ENCODE data around the gene GZMA. TPM values are rescaled to one million over a fixed set of nuclear protein-coding genes. Genes with fewer than 3 reads are reported as not detected.

GZMA gene
- total RNA-seq (ENCODE audit: low replicate concordance): not detected in 2 replicates
- long read RNA-seq: 0 reads

DNA sequence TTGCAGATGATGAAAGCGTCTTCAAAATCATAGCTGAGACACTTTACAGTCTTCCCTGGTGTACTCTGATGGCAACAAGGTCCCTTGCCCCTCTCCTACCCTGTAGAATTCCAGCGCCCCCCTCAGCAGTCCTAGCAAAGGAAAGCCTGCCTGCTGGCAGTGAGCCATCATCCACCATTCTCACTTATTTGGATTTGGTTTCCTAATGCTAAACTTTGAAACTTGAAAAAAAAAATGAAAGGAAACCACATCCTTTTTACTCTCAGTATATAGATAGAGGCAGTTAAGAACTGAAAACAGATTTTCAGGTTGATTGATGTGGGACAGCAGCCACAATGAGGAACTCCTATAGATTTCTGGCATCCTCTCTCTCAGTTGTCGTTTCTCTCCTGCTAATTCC, at the start of gene GZMA:
TSS of gene GZMA (plus strand) at position 299 of the 400 bp plus-strand sequence. CDS start at position 336, 37 bp downstream.
- Mint-ChIP-seq H3K27ac (no peak within 1 kb of the TSS), H3K4me3 (no peak within 1 kb of the TSS), H3K27me3 (peaks cover 3% of the 10 kb centered on the region), H3K36me3 (no peaks in the 10 kb centered on the region), H3K4me1 (ENCODE audit: unreplicated experiment) (no peaks in the 10 kb centered on the region), H3K9me3 (no peaks in the 10 kb centered on the region)
- no peak for DNase-seq (ENCODE audit: extremely low spot score, unreplicated experiment)
- TF ChIP-seq, protein P1, sequence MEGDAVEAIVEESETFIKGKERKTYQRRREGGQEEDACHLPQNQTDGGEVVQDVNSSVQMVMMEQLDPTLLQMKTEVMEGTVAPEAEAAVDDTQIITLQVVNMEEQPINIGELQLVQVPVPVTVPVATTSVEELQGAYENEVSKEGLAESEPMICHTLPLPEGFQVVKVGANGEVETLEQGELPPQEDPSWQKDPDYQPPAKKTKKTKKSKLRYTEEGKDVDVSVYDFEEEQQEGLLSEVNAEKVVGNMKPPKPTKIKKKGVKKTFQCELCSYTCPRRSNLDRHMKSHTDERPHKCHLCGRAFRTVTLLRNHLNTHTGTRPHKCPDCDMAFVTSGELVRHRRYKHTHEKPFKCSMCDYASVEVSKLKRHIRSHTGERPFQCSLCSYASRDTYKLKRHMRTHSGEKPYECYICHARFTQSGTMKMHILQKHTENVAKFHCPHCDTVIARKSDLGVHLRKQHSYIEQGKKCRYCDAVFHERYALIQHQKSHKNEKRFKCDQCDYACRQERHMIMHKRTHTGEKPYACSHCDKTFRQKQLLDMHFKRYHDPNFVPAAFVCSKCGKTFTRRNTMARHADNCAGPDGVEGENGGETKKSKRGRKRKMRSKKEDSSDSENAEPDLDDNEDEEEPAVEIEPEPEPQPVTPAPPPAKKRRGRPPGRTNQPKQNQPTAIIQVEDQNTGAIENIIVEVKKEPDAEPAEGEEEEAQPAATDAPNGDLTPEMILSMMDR (conservative IDR thresholded peaks at IDR 0.05): no peak

DNA sequence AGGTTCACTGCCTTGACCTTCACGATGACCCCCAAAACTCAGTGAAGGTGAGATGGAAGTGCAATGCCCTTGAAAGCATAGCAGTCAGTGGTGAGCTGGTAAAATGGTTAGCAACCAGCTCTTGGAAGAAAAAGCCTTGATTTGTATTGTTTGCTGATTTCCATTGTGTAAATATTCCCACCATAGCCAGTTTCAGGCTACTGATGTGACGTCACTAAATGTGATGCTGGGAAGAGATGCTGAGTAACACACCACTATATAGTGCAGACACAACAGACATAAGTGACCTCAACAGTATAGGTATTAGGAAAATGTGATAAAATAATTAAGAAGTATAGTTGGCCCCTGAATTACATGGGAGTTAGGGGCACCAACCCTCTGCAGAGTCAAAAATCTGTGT, 47.3 kb upstream of the GZMA start:
- Mint-ChIP-seq H3K27me3 (no peaks in the 10 kb centered on the region), H3K36me3 (no peaks in the 10 kb centered on the region), H3K4me3 (no peak overlapping the region), H3K4me1 (ENCODE audit: unreplicated experiment) (no peaks in the 10 kb centered on the region), H3K27ac (no peak overlapping the region), H3K9me3 (no peaks in the 10 kb centered on the region)
- DNase-seq (ENCODE audit: extremely low spot score, unreplicated experiment): no peak
- TF ChIP-seq, protein P1 (conservative IDR thresholded peaks at IDR 0.05): no peak

DNA sequence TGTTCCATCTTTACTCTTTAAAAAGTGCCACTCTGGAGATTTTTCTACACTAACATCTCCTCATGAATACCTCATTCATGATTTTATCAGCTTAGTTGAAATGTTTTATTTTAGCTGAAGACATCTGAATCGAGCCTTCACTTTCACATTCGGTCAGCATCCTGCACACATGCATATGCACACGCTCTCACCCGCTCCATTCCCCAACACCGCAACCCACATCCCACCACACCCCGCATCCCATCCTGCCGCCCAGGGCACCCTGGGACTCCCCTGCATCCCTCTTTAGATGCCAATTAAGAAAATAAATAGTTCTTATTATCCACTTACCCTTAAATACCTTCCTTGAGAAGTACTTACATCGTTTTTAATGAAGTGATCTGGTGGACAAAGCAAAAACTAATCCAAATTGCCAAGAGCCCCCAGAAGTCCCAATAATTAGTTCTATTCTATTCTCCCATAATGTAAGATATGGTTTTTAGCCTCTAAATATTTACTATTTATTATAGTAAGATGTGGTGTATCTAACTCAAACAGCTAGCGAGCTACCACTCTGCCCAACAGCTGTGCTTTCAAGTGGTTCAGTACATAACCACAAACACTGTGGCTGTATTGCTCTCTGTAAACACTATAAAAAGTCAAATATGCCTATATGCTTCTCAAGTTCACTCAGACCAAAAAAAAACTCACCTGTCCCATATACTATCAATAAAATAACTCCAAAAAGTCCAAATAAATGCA, 40.2 kb upstream of the GZMA start:
- Mint-ChIP-seq H3K4me3 (no peak overlapping the region), H3K36me3 (no peaks in the 10 kb centered on the region), H3K27me3 (peaks cover 4% of the 10 kb centered on the region), H3K27ac (no peak overlapping the region), H3K4me1 (ENCODE audit: unreplicated experiment) (peaks cover 4% of the 10 kb centered on the region), H3K9me3 (no peaks in the 10 kb centered on the region)
- no peak for DNase-seq (ENCODE audit: extremely low spot score, unreplicated experiment)
- TF ChIP-seq, protein P1 (conservative IDR thresholded peaks at IDR 0.05): no peak

DNA sequence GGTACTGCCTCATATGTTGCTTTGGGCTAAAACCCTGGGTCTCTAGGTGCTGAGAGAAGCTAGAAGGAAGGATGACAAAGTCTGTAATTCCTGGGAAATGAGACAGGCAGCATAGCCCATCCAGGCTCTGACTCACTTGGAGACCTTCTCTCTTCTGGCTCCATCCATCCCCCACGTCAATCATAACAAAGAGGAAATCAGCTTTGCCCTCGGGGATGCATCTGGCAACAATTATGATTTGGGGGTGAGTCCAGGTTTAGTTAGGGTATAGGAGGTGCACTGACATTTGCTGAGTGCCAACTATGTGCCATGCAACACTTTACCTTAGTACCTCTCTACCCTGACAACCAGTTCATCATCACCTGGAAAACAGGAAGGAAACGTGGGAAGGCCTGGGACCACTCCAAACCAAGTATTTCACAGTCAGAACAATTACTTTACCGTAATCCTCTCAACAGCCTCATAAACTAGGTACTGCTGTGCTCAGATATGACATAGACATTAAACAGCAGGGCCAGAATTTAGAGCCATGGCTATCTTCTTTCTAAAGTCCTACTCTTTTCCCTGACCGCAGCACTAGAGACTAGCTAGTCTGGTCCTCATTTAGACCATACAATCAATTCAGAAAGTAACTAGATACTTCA, 39.1 kb upstream of the GZMA start:
- TF ChIP-seq, protein P1 (conservative IDR thresholded peaks at IDR 0.05): no peak
- no peaks in the 10 kb centered on the region for H3K36me3 Mint-ChIP-seq
- H3K4me1 Mint-ChIP-seq (ENCODE audit: unreplicated experiment): peaks cover 4% of the 10 kb centered on the region
- peaks cover 4% of the 10 kb centered on the region for H3K27me3 Mint-ChIP-seq
- DNase-seq (ENCODE audit: extremely low spot score, unreplicated experiment): no peak
- no peaks in the 10 kb centered on the region for H3K9me3 Mint-ChIP-seq
- no peak overlapping the region for H3K27ac Mint-ChIP-seq
- no peak overlapping the region for H3K4me3 Mint-ChIP-seq

DNA sequence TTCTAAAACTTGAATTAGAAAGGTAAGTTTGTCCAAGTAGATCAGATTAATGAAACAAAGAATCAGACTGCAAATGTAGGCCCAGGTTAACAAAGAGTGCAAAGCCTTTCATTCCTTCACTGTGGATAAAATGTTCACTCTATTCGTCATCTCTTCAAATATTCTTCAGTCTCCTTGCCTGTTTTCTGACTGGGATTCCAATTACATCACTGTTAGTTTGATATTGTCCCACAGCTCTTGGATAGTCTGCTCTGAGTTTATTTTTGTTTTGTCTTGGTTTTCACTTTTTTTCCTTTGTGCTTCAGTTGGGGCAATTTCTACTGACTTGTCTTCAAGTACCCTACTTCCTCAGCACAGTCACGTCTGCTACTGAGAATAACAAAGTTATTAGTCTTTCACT, 38.5 kb upstream of the GZMA start:
- Mint-ChIP-seq H3K36me3 (no peaks in the 10 kb centered on the region), H3K27me3 (peaks cover 4% of the 10 kb centered on the region), H3K4me1 (ENCODE audit: unreplicated experiment) (peaks cover 4% of the 10 kb centered on the region), H3K27ac (no peak overlapping the region), H3K9me3 (no peaks in the 10 kb centered on the region), H3K4me3 (no peak overlapping the region)
- TF ChIP-seq, protein P1 (conservative IDR thresholded peaks at IDR 0.05): no peak
- DNase-seq (ENCODE audit: extremely low spot score, unreplicated experiment): no peak

All from type B pancreatic cell (in vitro differentiated cells).